ENCODE data around the gene ZFAND2A.
"Not testable (repeated sequence)": the region's sequence is repeated elsewhere in the genome, so short reads cannot be mapped to it uniquely, and the experiment has no call there.

- TF ChIP-seq CTCF (IDR thresholded peaks at IDR 0.05; ENCODE audit: low read length); EZH2 (IDR thresholded peaks at IDR 0.05; ENCODE audit: borderline replicate concordance, low read length): not testable (repeated sequence)
Measured at GRCh38 chr7:1147873-1148272, 12.1 kb downstream of the ZFAND2A start.

Data from OCI-LY1 (cell line).